Measurements from ENCODE around the gene ATP2B2. TPM values are rescaled to one million over a fixed set of nuclear protein-coding genes. Genes with fewer than 3 reads are reported as not detected.

Gene ATP2B2
- total and polyA plus RNA-seq, 2 experiments from 2014 or later, result 0.42 to 0.63 TPM

GRCh38 chr3:10434144-10434937 is 71.0 kb downstream of the ATP2B2 start:
- Histone ChIP-seq H3K4me3 (no peak overlapping the region), H3K79me2 (replicated peaks; ENCODE audit: insufficient read depth) (no peaks in the 10 kb centered on the region), H3K4me1 (ENCODE audit: insufficient read depth) (no peaks in the 10 kb centered on the region), H2AFZ (no peak overlapping the region), H3F3A (replicated peaks; ENCODE audit: low read depth) (no peaks in the 10 kb centered on the region), H3K4me2 (no peak overlapping the region), H3K9me2 (ENCODE audit: insufficient read depth) (no peaks in the 10 kb centered on the region), H3K36me3 (ENCODE audit: insufficient read depth) (no peaks in the 10 kb centered on the region), H3K27me3 (ENCODE audit: insufficient read depth) (no peaks in the 10 kb centered on the region), H4K20me1 (replicated peaks; ENCODE audit: insufficient read depth) (no peaks in the 10 kb centered on the region), H3K27ac (ENCODE audit: low read depth) (no peak overlapping the region)
- TF ChIP-seq CREB1 (CRISPR knock-in tag; IDR thresholded peaks at IDR 0.05; ENCODE audit: low read depth), result no peak
- no peak for TF ChIP-seq NANOG (IDR thresholded peaks at IDR 0.05; ENCODE audit: borderline replicate concordance)
- no peak for TF ChIP-seq ZNF114 (CRISPR knock-in tag; IDR thresholded peaks at IDR 0.05)
- no peak for TF ChIP-seq REST (IDR thresholded peaks at IDR 0.05; ENCODE audit: unreplicated experiment)
- no peak for TF ChIP-seq EZH2 (IDR thresholded peaks at IDR 0.05; ENCODE audit: low read depth, unreplicated experiment)
- TF ChIP-seq EZH2phosphoT487 (IDR thresholded peaks at IDR 0.05; ENCODE audit: unreplicated experiment), result no peak
- TF ChIP-seq POLR2AphosphoS5 (IDR thresholded peaks at IDR 0.05; ENCODE audit: low read depth), result no peak
- no peak for TF ChIP-seq ETS1 (IDR thresholded peaks at IDR 0.05)
- no peak for TF ChIP-seq JUNB (IDR thresholded peaks at IDR 0.05; ENCODE audit: unreplicated experiment)
- no peak for TF ChIP-seq ZNF462 (CRISPR knock-in tag; IDR thresholded peaks at IDR 0.05)
- no peak for TF ChIP-seq STAT1 (IDR thresholded peaks at IDR 0.05; ENCODE audit: unreplicated experiment)
- TF ChIP-seq CTCF (conservative IDR thresholded peaks at IDR 0.05; ENCODE audit: low read depth in 2 of 2), result no peak
- no peak for TF ChIP-seq ZNF331 (CRISPR knock-in tag; IDR thresholded peaks at IDR 0.05; ENCODE audit: low read depth)
- DNase-seq (ENCODE audit: low spot score) (no peak), ATAC-seq (no peak)
- no peaks in the 10 kb centered on the region for H3K36me3 Mint-ChIP-seq (ENCODE audit: low read depth)
- H3K9me3 Mint-ChIP-seq, result no peaks in the 10 kb centered on the region
- no peaks in the 10 kb centered on the region for H3K4me1 Mint-ChIP-seq
- H3K4me3 Mint-ChIP-seq, result no peak overlapping the region
- H3K27ac Mint-ChIP-seq, result no peak overlapping the region
- no peaks in the 10 kb centered on the region for H3K27me3 Mint-ChIP-seq (ENCODE audit: insufficient read depth, low read depth, poor library complexity)

Data from GM23338 (cell line).